Measurements from ENCODE around the gene RAB40C. TPM values are rescaled to one million over a fixed set of nuclear protein-coding genes. Genes with fewer than 3 reads are reported as not detected.

RAB40C gene
- total RNA-seq, 1 donor from 2014 or later, result 13.4 TPM

- intact Hi-C loops (cut with micrococcal nuclease), result no loop called here
- H3K4me3 Mint-ChIP-seq (ENCODE audit: low read depth), result no peak overlapping the region
- peaks cover 5% of the 10 kb centered on the region for H3K27me3 Mint-ChIP-seq (ENCODE audit: low read depth)
- H3K4me1 Mint-ChIP-seq (ENCODE audit: low read depth), result no peaks in the 10 kb centered on the region
- H3K9me3 Mint-ChIP-seq, result no peaks in the 10 kb centered on the region
- peaks cover 3% of the 10 kb centered on the region for H3K36me3 Mint-ChIP-seq (ENCODE audit: low read depth)
- no peak for DNase-seq (ENCODE audit: low spot score)
- H3K27ac Mint-ChIP-seq, result no peak overlapping the region
Observed at GRCh38 chr16:554640-555365, 35.1 kb upstream of the RAB40C start.

GRCh38 chr16:555528-556473, 34.1 kb upstream of the RAB40C start:
- intact Hi-C loops (cut with micrococcal nuclease), result no loop called here
- no peak overlapping the region for H3K4me3 Mint-ChIP-seq (ENCODE audit: low read depth)
- H3K27ac Mint-ChIP-seq, result no peak overlapping the region
- H3K4me1 Mint-ChIP-seq (ENCODE audit: low read depth), result no peaks in the 10 kb centered on the region
- H3K27me3 Mint-ChIP-seq (ENCODE audit: low read depth), result peaks cover 5% of the 10 kb centered on the region
- no peak for DNase-seq (ENCODE audit: low spot score)
- H3K9me3 Mint-ChIP-seq, result no peaks in the 10 kb centered on the region
- H3K36me3 Mint-ChIP-seq (ENCODE audit: low read depth), result peaks cover 3% of the 10 kb centered on the region

GRCh38 chr16:556474-557173, 33.2 kb upstream of the RAB40C start:
- Mint-ChIP-seq H3K27ac (no peak overlapping the region), H3K4me3 (ENCODE audit: low read depth) (no peak overlapping the region), H3K9me3 (no peaks in the 10 kb centered on the region), H3K36me3 (ENCODE audit: low read depth) (peaks cover 3% of the 10 kb centered on the region), H3K4me1 (ENCODE audit: low read depth) (no peaks in the 10 kb centered on the region), H3K27me3 (ENCODE audit: low read depth) (peaks cover 7% of the 10 kb centered on the region)
- intact Hi-C loops (cut with micrococcal nuclease), result no loop called here
- DNase-seq (ENCODE audit: low spot score), result no peak

- Mint-ChIP-seq H3K4me1 (ENCODE audit: low read depth) (no peaks in the 10 kb centered on the region), H3K36me3 (ENCODE audit: low read depth) (peaks cover 3% of the 10 kb centered on the region), H3K9me3 (no peaks in the 10 kb centered on the region), H3K4me3 (ENCODE audit: low read depth) (no peak overlapping the region), H3K27me3 (ENCODE audit: low read depth) (peaks cover 10% of the 10 kb centered on the region), H3K27ac (no peak overlapping the region)
- no peak for DNase-seq (ENCODE audit: low spot score)
- intact Hi-C loops (cut with micrococcal nuclease), result no loop called here
Observed at GRCh38 chr16:557463-558297, 32.2 kb upstream of the RAB40C start.

GRCh38 chr16:558298-559020, 31.4 kb upstream of the RAB40C start:
- H3K9me3 Mint-ChIP-seq, result no peaks in the 10 kb centered on the region
- no peaks in the 10 kb centered on the region for H3K4me1 Mint-ChIP-seq (ENCODE audit: low read depth)
- H3K27me3 Mint-ChIP-seq (ENCODE audit: low read depth), result peaks cover 10% of the 10 kb centered on the region
- no peak overlapping the region for H3K4me3 Mint-ChIP-seq (ENCODE audit: low read depth)
- intact Hi-C loops (cut with micrococcal nuclease), result no loop called here
- H3K27ac Mint-ChIP-seq, result no peak overlapping the region
- H3K36me3 Mint-ChIP-seq (ENCODE audit: low read depth), result peaks cover 3% of the 10 kb centered on the region
- DNase-seq (ENCODE audit: low spot score), result no peak

- Mint-ChIP-seq H3K9me3 (no peaks in the 10 kb centered on the region), H3K36me3 (ENCODE audit: low read depth) (peaks cover 3% of the 10 kb centered on the region), H3K27me3 (ENCODE audit: low read depth) (peaks cover 10% of the 10 kb centered on the region), H3K4me1 (ENCODE audit: low read depth) (no peaks in the 10 kb centered on the region), H3K27ac (no peak overlapping the region), H3K4me3 (ENCODE audit: low read depth) (no peak overlapping the region)
- intact Hi-C loops (cut with micrococcal nuclease), result no loop called here
- DNase-seq (ENCODE audit: low spot score), result no peak
Observed at GRCh38 chr16:559021-559380, 30.9 kb upstream of the RAB40C start.

GRCh38 chr16:559411-560203, 30.3 kb upstream of the RAB40C start:
- no peaks in the 10 kb centered on the region for H3K36me3 Mint-ChIP-seq (ENCODE audit: low read depth)
- intact Hi-C loops (cut with micrococcal nuclease), result no loop called here
- DNase-seq (ENCODE audit: low spot score), result no peak
- H3K27me3 Mint-ChIP-seq (ENCODE audit: low read depth), result peaks cover 10% of the 10 kb centered on the region
- no peaks in the 10 kb centered on the region for H3K9me3 Mint-ChIP-seq
- H3K27ac Mint-ChIP-seq, result no peak overlapping the region
- no peak overlapping the region for H3K4me3 Mint-ChIP-seq (ENCODE audit: low read depth)
- H3K4me1 Mint-ChIP-seq (ENCODE audit: low read depth), result no peaks in the 10 kb centered on the region

- Mint-ChIP-seq H3K27me3 (ENCODE audit: low read depth) (peaks cover 10% of the 10 kb centered on the region), H3K4me1 (ENCODE audit: low read depth) (no peaks in the 10 kb centered on the region), H3K9me3 (no peaks in the 10 kb centered on the region), H3K27ac (no peak within 1 kb of the TSS), H3K4me3 (ENCODE audit: low read depth) (no peak within 1 kb of the TSS), H3K36me3 (ENCODE audit: low read depth) (no peaks in the 10 kb centered on the region)
- intact Hi-C loops (cut with micrococcal nuclease), result no loop called here
- no peak for DNase-seq (ENCODE audit: low spot score)
Observed at GRCh38 chr16:560204-560700, 29.6 kb upstream of the RAB40C start, which contains the start of gene PRR35. TSS of gene PRR35 (plus strand) at chr16:560394. CDS start at chr16:563295, 2,901 bp downstream.

- Mint-ChIP-seq H3K9me3 (no peaks in the 10 kb centered on the region), H3K4me1 (ENCODE audit: low read depth) (no peaks in the 10 kb centered on the region), H3K4me3 (ENCODE audit: low read depth) (no peak overlapping the region), H3K27ac (no peak overlapping the region), H3K27me3 (ENCODE audit: low read depth) (peaks cover 10% of the 10 kb centered on the region), H3K36me3 (ENCODE audit: low read depth) (no peaks in the 10 kb centered on the region)
- DNase-seq (ENCODE audit: low spot score), result no peak
- intact Hi-C loops (cut with micrococcal nuclease), result no loop called here
Observed at GRCh38 chr16:560701-561412, 29.0 kb upstream of the RAB40C start.

GRCh38 chr16:561413-561794, 28.5 kb upstream of the RAB40C start:
- no peak for DNase-seq (ENCODE audit: low spot score)
- Mint-ChIP-seq H3K4me3 (ENCODE audit: low read depth) (no peak overlapping the region), H3K4me1 (ENCODE audit: low read depth) (no peaks in the 10 kb centered on the region), H3K9me3 (no peaks in the 10 kb centered on the region), H3K36me3 (ENCODE audit: low read depth) (no peaks in the 10 kb centered on the region), H3K27ac (no peak overlapping the region), H3K27me3 (ENCODE audit: low read depth) (peaks cover 10% of the 10 kb centered on the region)
- intact Hi-C loops (cut with micrococcal nuclease), result no loop called here

All from activated T-helper 2 cell treated with anti-CD3 and anti-CD28 coated beads, Interferon-gamma antibody, Interleukin-2, Interleukin-4, amounts not matched to agents 10 μg/mL and 5 μg/mL and 100 μg/mL, durations not matched to agents 14 hours and 24 hours and 36 hours (primary cell).